C4-2B (cell line): ENCODE measurements around the gene GFRA1.

ENCODE experiments used
- CTCF ChIP-seq: fragments of 450-650 bp; conservative IDR thresholded peaks from 2 replicates; pipeline ENCODE4 v1.5.1; 2017; ENCODE audit warnings: mild to moderate bottlenecking
- ZFX ChIP-seq: fragments of 450-650 bp; IDR thresholded peaks from 2 replicates; pipeline ENCODE4 v1.6.1; 2017

GRCh38 chr10:116207690-116208089 is 65.3 kb downstream of the GFRA1 start:
- TF ChIP-seq CTCF: no peak
- no peak for TF ChIP-seq ZFX
